ENCODE results near the gene MCFD2. TPM values are rescaled to one million over a fixed set of nuclear protein-coding genes. Genes with fewer than 3 reads are reported as not detected.

MCFD2 gene
- total RNA-seq, 3 donors from 2014 or later (not counting 1 experiment from before 2014, with no cell fraction given) = 24.5 to 38.4 (median 34.8) TPM

DNA sequence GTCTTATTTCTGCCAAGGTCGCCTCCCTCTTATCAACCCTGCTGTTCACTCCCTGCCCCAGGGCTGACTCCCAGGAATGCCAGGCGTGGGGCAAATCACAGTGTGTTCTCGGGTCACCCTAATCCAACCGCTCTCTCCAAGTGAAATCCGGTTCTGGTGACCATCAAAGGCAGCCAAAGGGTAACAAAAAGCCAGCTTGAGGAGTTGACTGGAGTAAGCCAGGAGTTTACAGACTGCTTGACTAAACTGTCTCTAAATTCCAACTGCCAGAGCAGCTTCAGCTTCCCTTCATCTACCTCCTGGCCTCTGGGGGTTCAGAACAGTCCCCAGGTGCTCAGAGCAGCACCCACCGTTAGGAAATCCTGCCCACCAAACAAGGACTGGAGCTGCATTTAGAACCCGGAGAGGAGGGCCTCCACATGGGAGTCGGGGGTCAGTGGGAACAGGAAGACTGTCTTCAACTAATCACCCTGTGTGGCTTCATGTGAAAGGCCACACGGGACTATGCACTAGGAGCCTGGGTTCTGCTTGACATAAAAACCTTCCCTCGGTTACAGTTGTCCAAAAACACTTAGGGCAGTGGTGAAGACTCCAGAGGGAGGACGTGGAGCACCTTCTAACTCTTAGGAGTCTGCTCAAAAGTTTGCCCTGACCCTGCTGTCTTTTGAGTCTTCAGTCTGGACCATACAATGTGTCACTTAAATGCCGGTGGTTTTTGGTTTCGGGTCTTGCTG, 24.2 kb upstream of the MCFD2 start:
- peaks cover 42% of the 10 kb centered on the region for H3K4me1 ChIP-seq (ENCODE audit: control insufficient read depth, insufficient read depth, low read length)
- Mint-ChIP-seq H3K27me3 (ENCODE audit: low read depth in 2 of 2) (no peaks in the 10 kb centered on the region), H3K27ac (peak overlapping the region; percentile 93 to 96), H3K36me3 (no peaks in the 10 kb centered on the region), H3K4me3 (peak overlapping the region; percentile 96), H3K9me3 (no peaks in the 10 kb centered on the region), H3K4me1 (peaks cover 35 to 42% of the 10 kb centered on the region in 2 donors)
- TF ChIP-seq, protein P1, sequence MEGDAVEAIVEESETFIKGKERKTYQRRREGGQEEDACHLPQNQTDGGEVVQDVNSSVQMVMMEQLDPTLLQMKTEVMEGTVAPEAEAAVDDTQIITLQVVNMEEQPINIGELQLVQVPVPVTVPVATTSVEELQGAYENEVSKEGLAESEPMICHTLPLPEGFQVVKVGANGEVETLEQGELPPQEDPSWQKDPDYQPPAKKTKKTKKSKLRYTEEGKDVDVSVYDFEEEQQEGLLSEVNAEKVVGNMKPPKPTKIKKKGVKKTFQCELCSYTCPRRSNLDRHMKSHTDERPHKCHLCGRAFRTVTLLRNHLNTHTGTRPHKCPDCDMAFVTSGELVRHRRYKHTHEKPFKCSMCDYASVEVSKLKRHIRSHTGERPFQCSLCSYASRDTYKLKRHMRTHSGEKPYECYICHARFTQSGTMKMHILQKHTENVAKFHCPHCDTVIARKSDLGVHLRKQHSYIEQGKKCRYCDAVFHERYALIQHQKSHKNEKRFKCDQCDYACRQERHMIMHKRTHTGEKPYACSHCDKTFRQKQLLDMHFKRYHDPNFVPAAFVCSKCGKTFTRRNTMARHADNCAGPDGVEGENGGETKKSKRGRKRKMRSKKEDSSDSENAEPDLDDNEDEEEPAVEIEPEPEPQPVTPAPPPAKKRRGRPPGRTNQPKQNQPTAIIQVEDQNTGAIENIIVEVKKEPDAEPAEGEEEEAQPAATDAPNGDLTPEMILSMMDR (IDR thresholded peaks at IDR 0.05) = no peak
- no peaks in the 10 kb centered on the region for H3K9me3 ChIP-seq (ENCODE audit: control insufficient read depth, insufficient read depth, low read length)
- ATAC-seq (no peak), DNase-seq (peak in 1 of 2 donors; percentile 28)
- H3K4me3 ChIP-seq (ENCODE audit: low read length) = no peak overlapping the region
- no peaks in the 10 kb centered on the region for H3K36me3 ChIP-seq (ENCODE audit: control insufficient read depth, insufficient read depth, low read length)
- intact Hi-C loops (cut with micrococcal nuclease) = no loop called here
- no peaks in the 10 kb centered on the region for H3K27me3 ChIP-seq (ENCODE audit: control insufficient read depth, insufficient read depth, low read length)
- WGBS (ENCODE audit: insufficient coverage) = 56% methylated on average over 13 of the region's 13 CpGs
- H3K27ac ChIP-seq (ENCODE audit: low read length) = peak overlapping the region; percentile 61

DNA sequence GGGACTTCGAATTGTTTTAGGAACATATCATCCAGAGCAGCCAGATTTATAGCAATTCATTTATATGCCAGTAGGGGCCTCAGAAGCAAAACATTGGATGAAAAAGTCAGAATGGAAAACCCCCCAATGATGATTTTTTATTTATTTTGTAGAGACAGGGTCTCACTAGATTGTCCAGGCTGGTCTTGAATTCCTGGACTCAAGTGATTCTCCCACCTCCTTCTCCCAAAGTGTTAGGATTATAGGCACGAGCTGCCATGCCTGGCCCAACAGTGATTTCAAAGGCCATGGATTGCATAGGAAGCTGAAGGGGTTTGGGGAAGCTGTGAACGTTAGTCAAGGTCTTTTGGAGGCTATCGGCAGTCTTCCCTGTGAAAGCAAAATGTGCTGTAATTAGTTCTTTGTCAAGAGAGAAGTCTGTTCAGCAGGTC, 21.9 kb upstream of the MCFD2 start:
- intact Hi-C loops (cut with micrococcal nuclease) = no loop called here
- 92% methylated on average over 4 of the region's 4 CpGs for WGBS (ENCODE audit: insufficient coverage)
- Histone ChIP-seq H3K27me3 (ENCODE audit: control insufficient read depth, insufficient read depth, low read length) (no peaks in the 10 kb centered on the region), H3K4me3 (ENCODE audit: low read length) (no peak overlapping the region), H3K9me3 (ENCODE audit: control insufficient read depth, insufficient read depth, low read length) (no peaks in the 10 kb centered on the region), H3K27ac (ENCODE audit: low read length) (no peak overlapping the region), H3K4me1 (ENCODE audit: control insufficient read depth, insufficient read depth, low read length) (peaks cover 21% of the 10 kb centered on the region), H3K36me3 (ENCODE audit: control insufficient read depth, insufficient read depth, low read length) (no peaks in the 10 kb centered on the region)
- Mint-ChIP-seq H3K27me3 (ENCODE audit: low read depth in 2 of 2) (no peaks in the 10 kb centered on the region), H3K9me3 (no peaks in the 10 kb centered on the region), H3K27ac (peak overlapping the region; percentile 13 to 57), H3K4me1 (peaks cover 21 to 26% of the 10 kb centered on the region in 2 donors), H3K4me3 (no peak overlapping the region), H3K36me3 (no peaks in the 10 kb centered on the region)
- DNase-seq (peak in 1 of 2 donors; percentile 50), ATAC-seq (no peak)
- TF ChIP-seq, protein P1 (IDR thresholded peaks at IDR 0.05) = peak; percentile 37

DNA sequence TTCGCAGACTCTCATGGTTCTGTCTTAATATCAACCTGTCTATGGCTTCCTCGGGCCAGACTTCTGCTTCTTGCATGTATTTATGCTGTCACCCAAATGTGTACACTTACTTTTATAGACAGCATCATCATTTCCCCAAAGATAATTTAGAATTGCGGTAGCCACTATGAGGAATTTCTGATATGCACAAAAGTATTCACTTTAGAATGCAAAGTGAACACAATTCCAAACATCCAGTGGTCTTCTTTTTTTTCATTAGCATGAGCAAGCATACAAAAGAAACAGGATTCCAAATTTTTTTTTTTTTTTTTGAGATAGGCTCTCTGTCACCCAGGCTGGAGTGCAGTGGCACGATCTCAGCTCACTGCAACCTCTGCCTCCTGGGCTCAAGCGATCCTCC, 21.0 kb upstream of the MCFD2 start:
- Histone ChIP-seq H3K27ac (ENCODE audit: low read length) (no peak overlapping the region), H3K4me3 (ENCODE audit: low read length) (no peak overlapping the region), H3K4me1 (ENCODE audit: control insufficient read depth, insufficient read depth, low read length) (peaks cover 12% of the 10 kb centered on the region), H3K36me3 (ENCODE audit: control insufficient read depth, insufficient read depth, low read length) (no peaks in the 10 kb centered on the region), H3K9me3 (ENCODE audit: control insufficient read depth, insufficient read depth, low read length) (no peaks in the 10 kb centered on the region), H3K27me3 (ENCODE audit: control insufficient read depth, insufficient read depth, low read length) (no peaks in the 10 kb centered on the region)
- TF ChIP-seq, protein P1 (IDR thresholded peaks at IDR 0.05) = no peak
- Mint-ChIP-seq H3K27me3 (ENCODE audit: low read depth in 2 of 2) (no peaks in the 10 kb centered on the region), H3K27ac (no peak overlapping the region), H3K4me1 (peaks cover 11 to 17% of the 10 kb centered on the region in 2 donors), H3K9me3 (no peaks in the 10 kb centered on the region), H3K36me3 (no peaks in the 10 kb centered on the region), H3K4me3 (no peak overlapping the region)
- WGBS (ENCODE audit: insufficient coverage) = 99% methylated on average over 5 of the region's 5 CpGs
- no peak for ATAC-seq
- DNase-seq = no peak
- intact Hi-C loops (cut with micrococcal nuclease) = no loop called here
